K562 (cell line): ENCODE measurements around the gene MEX3A. TPM values are rescaled to one million over a fixed set of nuclear protein-coding genes. Genes with fewer than 3 reads are reported as not detected.

ENCODE experiments used
- ATF7 ChIP-seq: fragments of 450-650 bp; IDR thresholded peaks from 2 replicates; pipeline ENCODE4 v1.7.1; 2014; ENCODE audit warnings: mild to moderate bottlenecking, moderate library complexity
- C11orf30 ChIP-seq: fragments of 450-650 bp; IDR thresholded peaks from 2 replicates; pipeline ENCODE4 v1.6.1; 2016; ENCODE audit warnings: low read depth, mild to moderate bottlenecking
- GTF2B ChIP-seq: IDR thresholded peaks from 2 replicates; pipeline ENCODE4 v1.6.1; 2011; ENCODE audit not compliant: insufficient read length; ENCODE audit errors: extremely low read depth
- HNRNPL ChIP-seq: fragments of 200-400 bp; formaldehyde crosslinking; IDR thresholded peaks from 2 replicates; pipeline ENCODE4 v1.6.1; 2017; ENCODE audit warnings: low read depth, mild to moderate bottlenecking, low read length
- ILF3 ChIP-seq: fragments of 450-650 bp; IDR thresholded peaks from 2 replicates; pipeline ENCODE4 v1.6.1; 2018; ENCODE audit warnings: antibody characterized with exemption, mild to moderate bottlenecking, moderate library complexity, borderline replicate concordance
- NCOR1 ChIP-seq: fragments of 450-650 bp; IDR thresholded peaks from 2 replicates; pipeline ENCODE4 v1.6.1; 2016; ENCODE audit warnings: mild to moderate bottlenecking, moderate library complexity
- RB1 ChIP-seq: fragments of 450-650 bp; IDR thresholded peaks from 2 replicates; pipeline ENCODE4 v1.6.1; 2017; ENCODE audit warnings: low read depth, mild to moderate bottlenecking
- ZBTB33 ChIP-seq: sonication (generic); formaldehyde crosslinking; IDR thresholded peaks from 2 replicates; pipeline ENCODE4 v1.8.1; 2023; ENCODE audit warnings: mild to moderate bottlenecking, missing genetic modification reagents
- ZNF436 ChIP-seq: fragments of 250-450, 450-650 bp; sonication (Bioruptor Pico); formaldehyde crosslinking; IDR thresholded peaks from 2 replicates; pipeline ENCODE4 v1.7.0; 2020; ENCODE audit warnings: mild to moderate bottlenecking
- ZNF583 ChIP-seq: fragments of 250-450 bp; sonication (Bioruptor Pico); IDR thresholded peaks from 2 replicates; pipeline ENCODE4 v1.4.0; 2020
- polyA plus RNA-seq, 8 experiments: library from polyadenylated mRNA; depleted of rRNA in 4 of 8; stranded (reverse) in 5 of 8; unstranded in 3 of 8; fragments of >200 nt; fragmentation: Nextera tagmentation in 2 of 8; fragmentation: Illumina TruSeq in 1 of 8; extraction: Ambion mirVana in 2 of 8; extraction: Trizol in 1 of 8; gene quantifications; 2 replicates each; pipeline versions ENCODE4 v1.2.1 to v1.2.3, GENCODE V29; 2011 to 2014; ENCODE audit warnings: inconsistent platforms in 1 of 8, missing spikeins in 1 of 8
- total RNA-seq, 7 experiments: library from RNA; depleted of rRNA in 6 of 7; stranded (reverse); fragments of >200 nt in 6 of 7; fragmentation: Illumina TruSeq in 2 of 7; extraction: Trizol in 2 of 7; gene quantifications; 2 replicates each; pipeline versions ENCODE4 v1.2.1 to v1.2.3, GENCODE V29; 2011 to 2021; ENCODE audit warnings: low replicate concordance in 1 of 7

Gene MEX3A
- total and polyA plus RNA-seq, 9 of the 15 experiments (the other 6 are each of a cell fraction or from before 2014, with no cell fraction given): 0.36 to 13.7 (median 5.2) TPM

GRCh38 chr1:156060937-156061636, 21.2 kb downstream of the MEX3A start, which contains the start of gene RAB25 (continued):
- TF ChIP-seq GTF2B (no peak), RB1 (no peak), ZNF583 (CRISPR knock-in tag) (no peak), ZBTB33 (CRISPR knock-in tag) (peak; percentile 66; the same call in 1 of the 2 replicates), ATF7 (peak; percentile 39; the same call in 1 of the 2 replicates), HNRNPL (no peak), NCOR1 (no peak), C11orf30 (no peak), ILF3 (no peak), ZNF436 (CRISPR knock-in tag) (no peak)
